Thyroid gland (tissue), 4 donors: ENCODE data around the gene PRR13.

Source experiments
- POLR2A ChIP-seq, 2 donors: fragments of 450-650 bp; IDR thresholded peaks; one replicate each; pipeline ENCODE4 v1.6.1; 2017; ENCODE audit warnings: antibody characterized with exemption in 2 of 2, mild to moderate bottlenecking in 2 of 2, moderate library complexity in 1 of 2
- TF ChIP-seq, protein P1 (sequence below), 6 experiments: fragments of 200-600 bp in 3 of 6; fragments of 450-650 bp in 3 of 6; sonication (generic) in 3 of 6; IDR thresholded peaks; one replicate each; pipeline ENCODE4 v1.5.1; 2016 to 2019; ENCODE audit warnings: antibody characterized with exemption in 6 of 6, mild to moderate bottlenecking in 2 of 6, inconsistent platforms in 1 of 6, moderate library complexity in 1 of 6

DNA sequence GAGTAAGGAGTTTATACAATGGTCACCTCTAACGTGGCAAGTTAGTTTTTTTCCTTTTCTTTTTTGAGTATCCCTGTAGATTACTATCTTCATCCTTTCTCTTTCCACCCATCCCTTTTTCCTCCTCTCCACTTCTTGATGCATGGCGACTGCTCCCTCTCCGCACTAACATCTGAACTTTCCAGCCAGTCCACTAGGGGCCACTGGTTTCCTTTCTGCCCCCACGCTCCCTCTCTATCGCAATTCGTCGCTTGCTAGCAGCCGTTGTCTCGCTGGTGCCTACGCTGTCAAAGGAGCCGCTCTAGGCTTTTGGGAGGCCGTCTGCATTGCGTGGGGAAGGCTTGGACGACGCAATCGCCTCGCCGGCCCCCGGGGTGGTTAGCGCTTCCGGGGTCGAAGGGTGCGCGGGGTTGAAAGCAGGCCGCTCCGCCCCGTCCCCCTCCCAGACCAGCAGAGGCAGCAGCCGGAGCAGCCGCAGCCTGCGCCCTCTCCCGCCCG lies 10.2 kb downstream of the PRR13 start, which contains the start of gene PCBP2:
- TF ChIP-seq, protein P1, sequence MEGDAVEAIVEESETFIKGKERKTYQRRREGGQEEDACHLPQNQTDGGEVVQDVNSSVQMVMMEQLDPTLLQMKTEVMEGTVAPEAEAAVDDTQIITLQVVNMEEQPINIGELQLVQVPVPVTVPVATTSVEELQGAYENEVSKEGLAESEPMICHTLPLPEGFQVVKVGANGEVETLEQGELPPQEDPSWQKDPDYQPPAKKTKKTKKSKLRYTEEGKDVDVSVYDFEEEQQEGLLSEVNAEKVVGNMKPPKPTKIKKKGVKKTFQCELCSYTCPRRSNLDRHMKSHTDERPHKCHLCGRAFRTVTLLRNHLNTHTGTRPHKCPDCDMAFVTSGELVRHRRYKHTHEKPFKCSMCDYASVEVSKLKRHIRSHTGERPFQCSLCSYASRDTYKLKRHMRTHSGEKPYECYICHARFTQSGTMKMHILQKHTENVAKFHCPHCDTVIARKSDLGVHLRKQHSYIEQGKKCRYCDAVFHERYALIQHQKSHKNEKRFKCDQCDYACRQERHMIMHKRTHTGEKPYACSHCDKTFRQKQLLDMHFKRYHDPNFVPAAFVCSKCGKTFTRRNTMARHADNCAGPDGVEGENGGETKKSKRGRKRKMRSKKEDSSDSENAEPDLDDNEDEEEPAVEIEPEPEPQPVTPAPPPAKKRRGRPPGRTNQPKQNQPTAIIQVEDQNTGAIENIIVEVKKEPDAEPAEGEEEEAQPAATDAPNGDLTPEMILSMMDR (IDR thresholded peaks at IDR 0.05) = peak; percentile 36 to 99 (median 90)
- TF ChIP-seq POLR2A (IDR thresholded peaks at IDR 0.05) = peak in 1 of 2 donors; percentile 90
